Ovary (tissue), 3 donors: ENCODE results near the gene HPSE2.

ENCODE experiments used
- POLR2A ChIP-seq: fragments of 450-650 bp; IDR thresholded peaks from one replicate; pipeline ENCODE4 v1.6.1; 2017; ENCODE audit warnings: antibody characterized with exemption, mild to moderate bottlenecking, moderate library complexity
- TF ChIP-seq, protein P1 (sequence below), 3 donors: fragments of 450-650 bp in 2 of 3; fragments of 200-600 bp in 1 of 3; IDR thresholded peaks; one replicate each; pipeline versions ENCODE4 v1.5.1 to v1.8.0; 2016 to 2022; ENCODE audit warnings: antibody characterized with exemption in 3 of 3, mild to moderate bottlenecking in 1 of 3
- donor health status: DM: no; HTN: no; CAD: no.

- TF ChIP-seq, protein P1, sequence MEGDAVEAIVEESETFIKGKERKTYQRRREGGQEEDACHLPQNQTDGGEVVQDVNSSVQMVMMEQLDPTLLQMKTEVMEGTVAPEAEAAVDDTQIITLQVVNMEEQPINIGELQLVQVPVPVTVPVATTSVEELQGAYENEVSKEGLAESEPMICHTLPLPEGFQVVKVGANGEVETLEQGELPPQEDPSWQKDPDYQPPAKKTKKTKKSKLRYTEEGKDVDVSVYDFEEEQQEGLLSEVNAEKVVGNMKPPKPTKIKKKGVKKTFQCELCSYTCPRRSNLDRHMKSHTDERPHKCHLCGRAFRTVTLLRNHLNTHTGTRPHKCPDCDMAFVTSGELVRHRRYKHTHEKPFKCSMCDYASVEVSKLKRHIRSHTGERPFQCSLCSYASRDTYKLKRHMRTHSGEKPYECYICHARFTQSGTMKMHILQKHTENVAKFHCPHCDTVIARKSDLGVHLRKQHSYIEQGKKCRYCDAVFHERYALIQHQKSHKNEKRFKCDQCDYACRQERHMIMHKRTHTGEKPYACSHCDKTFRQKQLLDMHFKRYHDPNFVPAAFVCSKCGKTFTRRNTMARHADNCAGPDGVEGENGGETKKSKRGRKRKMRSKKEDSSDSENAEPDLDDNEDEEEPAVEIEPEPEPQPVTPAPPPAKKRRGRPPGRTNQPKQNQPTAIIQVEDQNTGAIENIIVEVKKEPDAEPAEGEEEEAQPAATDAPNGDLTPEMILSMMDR (IDR thresholded peaks at IDR 0.05) = no peak
- TF ChIP-seq POLR2A = no peak
Observed at GRCh38 chr10:98457721-98458120, 777.9 kb downstream of the HPSE2 start.
